K562 (cell line): ENCODE data around the gene SLC13A3. TPM values are rescaled to one million over a fixed set of nuclear protein-coding genes. Genes with fewer than 3 reads are reported as not detected.

ENCODE experiments used
- CBX8 ChIP-seq: fragments of 200-600 bp; sonication (generic); IDR thresholded peaks from 2 replicates; pipeline ENCODE4 v1.6.1; 2012; ENCODE audit warnings: borderline replicate concordance, mixed run types, low read depth, mild to moderate bottlenecking, moderate library complexity, mixed read lengths, low read length, control low read depth, inconsistent platforms; ENCODE audit not compliant: poor library complexity, severe bottlenecking; ENCODE audit errors: extremely low read depth
- FOXM1 ChIP-seq, 2 experiments: fragments of 450-650 bp in 1 of 2; sonication (generic) in 1 of 2; formaldehyde crosslinking in 1 of 2; IDR thresholded peaks; 2 replicates each; pipeline versions ENCODE4 v1.6.1 to v1.9.0; 2017 to 2022; ENCODE audit warnings: low read depth in 2 of 2, mild to moderate bottlenecking in 2 of 2, missing genetic modification reagents in 1 of 2, moderate library complexity in 1 of 2
- KDM2B ChIP-seq: fragments of 250-450 bp; sonication (Bioruptor Pico); IDR thresholded peaks from 2 replicates; pipeline ENCODE4 v1.8.0; 2021; ENCODE audit warnings: mild to moderate bottlenecking, moderate library complexity
- MECOM ChIP-seq: fragments of 250-450 bp; sonication (Bioruptor Pico); IDR thresholded peaks from 2 replicates; pipeline ENCODE4 v1.8.0; 2022; ENCODE audit warnings: inconsistent platforms
- POLR3A ChIP-seq: IDR thresholded peaks from 2 replicates; pipeline ENCODE4 v1.6.1; 2011; ENCODE audit warnings: borderline replicate concordance, mild to moderate bottlenecking, moderate library complexity; ENCODE audit not compliant: insufficient read length, insufficient read depth; ENCODE audit errors: extremely low read depth
- ZNF134 ChIP-seq: fragments of 250-450 bp; sonication (Bioruptor Pico); conservative IDR thresholded peaks from 2 replicates; pipeline ENCODE4 v1.4.0; 2020
- polyA plus RNA-seq, 8 experiments: library from polyadenylated mRNA; depleted of rRNA in 4 of 8; stranded (reverse) in 5 of 8; unstranded in 3 of 8; fragments of >200 nt; fragmentation: Nextera tagmentation in 2 of 8; fragmentation: Illumina TruSeq in 1 of 8; extraction: Ambion mirVana in 2 of 8; extraction: Trizol in 1 of 8; gene quantifications; 2 replicates each; pipeline versions ENCODE4 v1.2.1 to v1.2.3, GENCODE V29; 2011 to 2014; ENCODE audit warnings: inconsistent platforms in 1 of 8, missing spikeins in 1 of 8
- total RNA-seq, 7 experiments: library from RNA; depleted of rRNA in 6 of 7; stranded (reverse); fragments of >200 nt in 6 of 7; fragmentation: Illumina TruSeq in 2 of 7; extraction: Trizol in 2 of 7; gene quantifications; 2 replicates each; pipeline versions ENCODE4 v1.2.1 to v1.2.3, GENCODE V29; 2011 to 2021; ENCODE audit warnings: low replicate concordance in 1 of 7
- TF ChIP-seq, protein P1 (sequence below), 2 experiments: IDR thresholded peaks; 2 replicates each; pipeline ENCODE4 v1.6.1; 2011; ENCODE audit warnings: borderline replicate concordance in 1 of 2, control low read depth in 1 of 2, low read depth in 1 of 2, low read length in 1 of 2, mild to moderate bottlenecking in 1 of 2, mixed read lengths in 1 of 2, moderate library complexity in 1 of 2; ENCODE audit not compliant: insufficient read depth in 1 of 2, insufficient read length in 1 of 2, poor library complexity in 1 of 2, severe bottlenecking in 1 of 2; ENCODE audit errors: extremely low read depth in 1 of 2

The SLC13A3 gene
- total and polyA plus RNA-seq, 9 of the 15 experiments (the other 6 are each of a cell fraction or from before 2014, with no cell fraction given): 5.5 to 16.4 (median 8.5) TPM

DNA sequence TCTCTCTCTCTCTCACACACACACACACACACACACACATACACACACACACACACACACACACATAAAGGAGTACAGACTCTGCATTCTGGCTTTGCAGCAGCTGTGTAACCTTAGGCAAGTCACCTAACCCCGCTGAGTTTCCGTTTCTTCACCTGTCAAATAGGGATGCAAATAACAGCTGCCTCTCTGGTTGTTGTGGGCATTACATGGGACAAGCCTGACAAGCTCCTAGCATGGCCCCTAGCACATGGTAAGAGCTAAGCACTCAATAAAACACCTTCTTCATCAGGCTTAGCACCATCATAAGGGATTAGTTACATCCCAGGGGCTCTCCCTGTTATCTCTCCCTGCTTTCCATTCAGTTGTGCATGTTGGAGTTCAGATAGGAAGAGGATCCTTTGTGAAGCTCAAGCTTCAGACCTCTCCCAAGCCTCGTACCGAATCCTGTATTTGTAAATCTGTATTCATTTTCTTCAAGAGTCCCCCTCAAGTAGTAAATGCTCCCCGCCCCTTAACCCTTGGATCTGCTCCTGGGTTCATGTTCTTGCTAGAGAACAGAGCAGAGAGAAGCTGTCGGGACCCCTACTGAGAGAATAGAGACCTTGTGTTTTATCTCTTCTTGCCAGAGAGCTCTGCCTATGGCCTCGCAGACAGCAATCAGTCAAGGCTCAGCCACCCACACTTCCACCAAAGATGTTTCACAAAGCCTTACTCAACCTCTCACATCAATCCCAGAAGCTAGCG, 2.2 kb downstream of the SLC13A3 start (continued):
- TF ChIP-seq CBX8: no peak
- TF ChIP-seq MECOM (CRISPR knock-in tag): peak; percentile 61; the same call in 1 of the 2 replicates
- TF ChIP-seq, protein P1, sequence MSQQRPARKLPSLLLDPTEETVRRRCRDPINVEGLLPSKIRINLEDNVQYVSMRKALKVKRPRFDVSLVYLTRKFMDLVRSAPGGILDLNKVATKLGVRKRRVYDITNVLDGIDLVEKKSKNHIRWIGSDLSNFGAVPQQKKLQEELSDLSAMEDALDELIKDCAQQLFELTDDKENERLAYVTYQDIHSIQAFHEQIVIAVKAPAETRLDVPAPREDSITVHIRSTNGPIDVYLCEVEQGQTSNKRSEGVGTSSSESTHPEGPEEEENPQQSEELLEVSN (IDR thresholded peaks at IDR 0.05; ENCODE audit: borderline replicate concordance in 1 of 2, extremely low read depth in 1 of 2, insufficient read depth in 1 of 2, insufficient read length in 1 of 2, low read depth in 1 of 2, low read length in 1 of 2, poor library complexity in 1 of 2, severe bottlenecking in 1 of 2): peak in 1 of 2 experiments; percentile 13
- peak; percentile 55; the same call in 1 of the 2 replicates for TF ChIP-seq FOXM1 (IDR thresholded peaks at IDR 0.05; ENCODE audit: low read depth)
- TF ChIP-seq FOXM1 (CRISPR knock-in tag; IDR thresholded peaks at IDR 0.05; ENCODE audit: low read depth): no peak
- TF ChIP-seq ZNF134 (CRISPR knock-in tag): no peak
- no peak for TF ChIP-seq POLR3A
- no peak for TF ChIP-seq KDM2B (CRISPR knock-in tag)
